GM19025 (cell line): ENCODE measurements around the gene LRRN2.

Source experiments
- ATAC-seq: cut with Tn5 transposase; IDR thresholded peaks from one replicate; pipeline ENCODE4 v1.9.1; 2021; ENCODE audit warnings: mild to moderate bottlenecking, low read depth, moderate library complexity; ENCODE audit not compliant: unreplicated experiment

LRRN2 gene

GRCh38 chr1:204712708-204713430 is 27.3 kb upstream of the LRRN2 start:
- no peak for ATAC-seq

- ATAC-seq = no peak
Observed at GRCh38 chr1:204711947-204712701, 26.6 kb upstream of the LRRN2 start.

- ATAC-seq = no peak
Observed at GRCh38 chr1:204711103-204711946, 25.8 kb upstream of the LRRN2 start.

GRCh38 chr1:204709960-204710912 is 24.7 kb upstream of the LRRN2 start:
- ATAC-seq = no peak

- no peak for ATAC-seq
Observed at GRCh38 chr1:204709021-204709420, 23.5 kb upstream of the LRRN2 start.

GRCh38 chr1:204706838-204707509 is 21.4 kb upstream of the LRRN2 start:
- no peak for ATAC-seq

- no peak for ATAC-seq
Observed at GRCh38 chr1:204705888-204706837, 20.6 kb upstream of the LRRN2 start.

GRCh38 chr1:204705493-204705811 is 19.9 kb upstream of the LRRN2 start:
- no peak for ATAC-seq

- no peak for ATAC-seq
Observed at GRCh38 chr1:204704794-204705492, 19.4 kb upstream of the LRRN2 start.

GRCh38 chr1:204703826-204704612 is 18.5 kb upstream of the LRRN2 start:
- ATAC-seq = no peak

GRCh38 chr1:204703268-204703664 is 17.7 kb upstream of the LRRN2 start:
- ATAC-seq = no peak

- no peak for ATAC-seq
Observed at GRCh38 chr1:204702552-204703267, 17.2 kb upstream of the LRRN2 start.

- ATAC-seq = no peak
Observed at GRCh38 chr1:204701229-204701628, 15.7 kb upstream of the LRRN2 start.

- ATAC-seq = no peak
Observed at GRCh38 chr1:204697893-204698292, 12.4 kb upstream of the LRRN2 start.

- no peak for ATAC-seq
Observed at GRCh38 chr1:204696606-204697005, 11.1 kb upstream of the LRRN2 start.

- no peak for ATAC-seq
Observed at GRCh38 chr1:204695692-204696091, 10.2 kb upstream of the LRRN2 start.

- ATAC-seq = no peak
Observed at GRCh38 chr1:204694145-204694544, 8.6 kb upstream of the LRRN2 start.
